Right atrium auricular region (tissue), 2 donors: Measurements from ENCODE around the gene HIBADH. TPM values are rescaled to one million over a fixed set of nuclear protein-coding genes. Genes with fewer than 3 reads are reported as not detected.

ENCODE experiments used
- DNase-seq: peaks from one replicate; pipeline ENCODE4 v3.0.0-alpha.2; 2019; ENCODE audit warnings: low spot score
- H3K27ac ChIP-seq, 2 donors: fragments of 200-600 bp; sonication (generic); 1 replicate in 1 of 2; 2 replicates in 1 of 2; pipeline ENCODE4 v1.5.1; 2016 to 2019
- H3K27me3 ChIP-seq, 2 donors: fragments of 200-600 bp; sonication (generic); one replicate each; pipeline versions ENCODE4 v1.5.1 to v1.6.0; 2017 to 2019
- H3K36me3 ChIP-seq: fragments of 200-600 bp; sonication (generic); one replicate; pipeline ENCODE4 v1.5.1; 2016
- H3K4me1 ChIP-seq, 2 donors: fragments of 200-600 bp; sonication (generic); one replicate each; pipeline versions ENCODE4 v1.5.1 to v1.6.0; 2017 to 2019
- H3K4me3 ChIP-seq, 2 donors: fragments of 200-600 bp; sonication (generic); 1 replicate in 1 of 2; 2 replicates in 1 of 2; pipeline ENCODE4 v1.5.1; 2017 to 2019; ENCODE audit warnings: mild to moderate bottlenecking in 1 of 2, moderate library complexity in 1 of 2
- H3K9me3 ChIP-seq, 2 donors: fragments of 200-600 bp; sonication (generic); one replicate each; pipeline ENCODE4 v1.5.1; 2019
- CTCF ChIP-seq, 2 donors: fragments of 200-600 bp; sonication (generic); IDR thresholded peaks; one replicate each; pipeline ENCODE4 v1.5.1; 2019; ENCODE audit warnings: antibody characterized with exemption in 2 of 2
- total RNA-seq, 2 donors: library from RNA; depleted of rRNA; stranded (reverse); fragments of >200 nt; gene quantifications; one replicate each; pipeline ENCODE4 v1.1.0, GENCODE V29; 2016

Gene HIBADH
- total RNA-seq, 2 donors from 2014 or later = 42.0 to 95.0 TPM

- Histone ChIP-seq H3K27ac (no peak overlapping the region), H3K36me3 (no peaks in the 10 kb centered on the region), H3K27me3 (no peaks in the 10 kb centered on the region), H3K9me3 (no peaks in the 10 kb centered on the region), H3K4me3 (no peak overlapping the region), H3K4me1 (no peaks in the 10 kb centered on the region)
- no peak for TF ChIP-seq CTCF (IDR thresholded peaks at IDR 0.05)
- DNase-seq = no peak
Measured at GRCh38 chr7:27688056-27688455, 25.4 kb upstream of the HIBADH start.

GRCh38 chr7:27686315-27686714, 23.6 kb upstream of the HIBADH start:
- H3K9me3 ChIP-seq = no peaks in the 10 kb centered on the region
- no peaks in the 10 kb centered on the region for H3K27me3 ChIP-seq
- no peak overlapping the region for H3K27ac ChIP-seq
- no peak for TF ChIP-seq CTCF (IDR thresholded peaks at IDR 0.05)
- no peaks in the 10 kb centered on the region for H3K4me1 ChIP-seq
- no peak overlapping the region for H3K4me3 ChIP-seq
- DNase-seq = no peak
- no peaks in the 10 kb centered on the region for H3K36me3 ChIP-seq

- H3K4me3 ChIP-seq = no peak overlapping the region
- TF ChIP-seq CTCF (IDR thresholded peaks at IDR 0.05) = no peak
- H3K27ac ChIP-seq = no peak overlapping the region
- no peak for DNase-seq
- H3K36me3 ChIP-seq = no peaks in the 10 kb centered on the region
- no peaks in the 10 kb centered on the region for H3K4me1 ChIP-seq
- no peaks in the 10 kb centered on the region for H3K27me3 ChIP-seq
- H3K9me3 ChIP-seq = no peaks in the 10 kb centered on the region
Measured at GRCh38 chr7:27685893-27686292, 23.2 kb upstream of the HIBADH start.

- H3K27me3 ChIP-seq = no peaks in the 10 kb centered on the region
- no peaks in the 10 kb centered on the region for H3K4me1 ChIP-seq
- no peaks in the 10 kb centered on the region for H3K9me3 ChIP-seq
- no peak overlapping the region for H3K4me3 ChIP-seq
- no peak overlapping the region for H3K27ac ChIP-seq
- H3K36me3 ChIP-seq = no peaks in the 10 kb centered on the region
- DNase-seq = no peak
- no peak for TF ChIP-seq CTCF (IDR thresholded peaks at IDR 0.05)
Measured at GRCh38 chr7:27685209-27685608, 22.5 kb upstream of the HIBADH start.

GRCh38 chr7:27684491-27684890, 21.8 kb upstream of the HIBADH start:
- no peak for DNase-seq
- Histone ChIP-seq H3K4me1 (no peaks in the 10 kb centered on the region), H3K4me3 (no peak overlapping the region), H3K27me3 (no peaks in the 10 kb centered on the region), H3K27ac (no peak overlapping the region), H3K9me3 (no peaks in the 10 kb centered on the region), H3K36me3 (no peaks in the 10 kb centered on the region)
- TF ChIP-seq CTCF (IDR thresholded peaks at IDR 0.05) = no peak

GRCh38 chr7:27680610-27681009, 17.9 kb upstream of the HIBADH start:
- Histone ChIP-seq H3K27ac (no peak overlapping the region), H3K36me3 (no peaks in the 10 kb centered on the region), H3K27me3 (no peaks in the 10 kb centered on the region), H3K4me3 (no peak overlapping the region), H3K4me1 (peaks cover 0 to 6% of the 10 kb centered on the region in 2 donors), H3K9me3 (no peaks in the 10 kb centered on the region)
- TF ChIP-seq CTCF (IDR thresholded peaks at IDR 0.05) = no peak
- no peak for DNase-seq
